Fibroblast of skin of abdomen (primary cell): Measurements from ENCODE around the gene WHAMM.
A peak's percentile ranks its signal among the peaks of the same experiment; 100 is the strongest.
"Not testable (repeated sequence)": the region's sequence is repeated elsewhere in the genome, so short reads cannot be mapped to it uniquely, and the experiment has no call there.

Experiments
- DNase-seq: peaks from one replicate; pipeline ENCODE4 v3.0.0-alpha.2; 2013

The WHAMM gene

GRCh38 chr15:82802497-82802896 is 6.9 kb upstream of the WHAMM start:
- no peak for DNase-seq

GRCh38 chr15:82803793-82804574 is 5.4 kb upstream of the WHAMM start:
- DNase-seq = peak; percentile 40

GRCh38 chr15:82804575-82804949 is 4.9 kb upstream of the WHAMM start:
- peak; percentile 29 for DNase-seq

- no peak for DNase-seq
Observed at GRCh38 chr15:82805994-82806406, 3.4 kb upstream of the WHAMM start, which contains the start of gene FSD2. Gene FSD2 (minus strand): TSS chr15:82806069. CDS start chr15:82787390, 18,679 bp downstream.

GRCh38 chr15:82807920-82808633 is 1.4 kb upstream of the WHAMM start:
- no peak for DNase-seq

- DNase-seq = no peak
Observed at GRCh38 chr15:82808634-82809041, 790 bp upstream of the WHAMM start.

GRCh38 chr15:82810061-82810889 is 847 bp downstream of the WHAMM start:
- DNase-seq = peak; percentile 52

- no peak for DNase-seq
Observed at GRCh38 chr15:82810890-82811426, 1.5 kb downstream of the WHAMM start.

GRCh38 chr15:82812994-82813393 is 3.6 kb downstream of the WHAMM start:
- DNase-seq = no peak

- DNase-seq = no peak
Observed at GRCh38 chr15:82820128-82820527, 10.7 kb downstream of the WHAMM start.

- peak; percentile 67 for DNase-seq
Observed at GRCh38 chr15:82821396-82821795, 12.0 kb downstream of the WHAMM start.

GRCh38 chr15:82821851-82822250 is 12.4 kb downstream of the WHAMM start:
- DNase-seq = not testable (repeated sequence)

GRCh38 chr15:82823049-82823448 is 13.6 kb downstream of the WHAMM start:
- no peak for DNase-seq

- DNase-seq = no peak
Observed at GRCh38 chr15:82828075-82828474, 18.6 kb downstream of the WHAMM start.

GRCh38 chr15:82829234-82829633 is 19.8 kb downstream of the WHAMM start:
- no peak for DNase-seq

GRCh38 chr15:82830427-82831173 is 21.2 kb downstream of the WHAMM start:
- DNase-seq = no peak

- DNase-seq = no peak
Observed at GRCh38 chr15:82831894-82832600, 22.6 kb downstream of the WHAMM start.

- peak; percentile 91 for DNase-seq
Observed at GRCh38 chr15:82832601-82833361, 23.4 kb downstream of the WHAMM start.

GRCh38 chr15:82833362-82833682 is 23.9 kb downstream of the WHAMM start:
- DNase-seq = no peak

- DNase-seq = no peak
Observed at GRCh38 chr15:82835391-82835917, 26.0 kb downstream of the WHAMM start.
